Panc1 (cell line): ENCODE results near the gene ERF. TPM values are rescaled to one million over a fixed set of nuclear protein-coding genes. Genes with fewer than 3 reads are reported as not detected.

Experiments
- ATAC-seq: fragments of 200-7000 bp; cut with Tn5 transposase; 2 replicates; pipeline ENCODE4 v1.9.1; 2020; ENCODE audit warnings: mild to moderate bottlenecking, moderate library complexity
- BruUV-seq: library from RNA; stranded (reverse); fragments of 400-500 nt; replicated peaks from 2 replicates; lab custom pipeline; 2021; lab: Mats Ljungman, UMichigan
- CTCF ChIA-PET: fragments of 300-600 bp; sonication (Branson Sonifier 250); formaldehyde crosslinking; loops from one replicate; lab custom pipeline; 2022; ENCODE audit warnings: antibody characterized with exemption; lab: Charles Lee
- POLR2A ChIA-PET: fragments of 300-600 bp; sonication (Branson Sonifier 250); formaldehyde crosslinking; loops from one replicate; lab custom pipeline; 2022; ENCODE audit warnings: antibody characterized with exemption; lab: Charles Lee
- DNase-seq: peaks from one replicate; pipeline ENCODE4 v3.0.0-alpha.2; 2010; ENCODE audit warnings: low read depth, low spot score
- H3K27ac ChIP-seq: 2 replicates; pipeline ENCODE4 v1.5.1; 2011; ENCODE audit warnings: mild to moderate bottlenecking, low read length, inconsistent platforms
- H3K27me3 ChIP-seq: fragments of 200-500 bp; sonication (Bioruptor generic); 2 replicates; pipeline ENCODE4 v1.6.0; 2014; ENCODE audit warnings: low read length, inconsistent platforms; ENCODE audit not compliant: control insufficient read depth, insufficient read depth
- H3K36me3 ChIP-seq: fragments of 200-500 bp; sonication (Bioruptor generic); 2 replicates; pipeline ENCODE4 v1.5.1; 2014; ENCODE audit warnings: inconsistent platforms, mild to moderate bottlenecking, low read length, moderate library complexity; ENCODE audit not compliant: control insufficient read depth, insufficient read depth
- H3K4me1 ChIP-seq: 2 replicates; pipeline ENCODE4 v1.5.1; 2011; ENCODE audit warnings: inconsistent platforms, mild to moderate bottlenecking, low read length, moderate library complexity; ENCODE audit not compliant: control insufficient read depth, insufficient read depth
- H3K4me3 ChIP-seq, 2 experiments: 2 replicates each; pipeline ENCODE4 v1.5.1; 2011 to 2012; ENCODE audit warnings: low read depth in 2 of 2, low read length in 2 of 2, mild to moderate bottlenecking in 2 of 2, inconsistent platforms in 1 of 2, moderate library complexity in 1 of 2
- H3K9me3 ChIP-seq: fragments of 200-500 bp; sonication (Bioruptor generic); 2 replicates; pipeline ENCODE4 v1.5.1; 2014; ENCODE audit warnings: low read depth, mild to moderate bottlenecking, inconsistent platforms, low read length, moderate library complexity; ENCODE audit not compliant: control insufficient read depth, insufficient read depth
- POLR2AphosphoS5 ChIP-seq: IDR thresholded peaks from 2 replicates; pipeline ENCODE4 v1.6.1; 2012; ENCODE audit warnings: mild to moderate bottlenecking, low read depth, low read length, moderate library complexity
- SIN3A ChIP-seq: IDR thresholded peaks from 2 replicates; pipeline ENCODE4 v1.6.1; 2012; ENCODE audit warnings: low read depth, mild to moderate bottlenecking, low read length, moderate library complexity, borderline replicate concordance; ENCODE audit not compliant: insufficient read depth
- TCF7L2 ChIP-seq: IDR thresholded peaks from 2 replicates; pipeline ENCODE4 v1.6.1; 2011; ENCODE audit warnings: mild to moderate bottlenecking, low read depth, low read length, inconsistent platforms
- in situ Hi-C: cut with HindIII; loops from 2 replicates; pipeline ENCODE4 v1.10.0; 2016; ENCODE audit warnings: low sequenced_read_pairs, low pct_unique_long_range_greater_than_20kb
- intact Hi-C: fragments of 100-400 bp; cut with micrococcal nuclease; formaldehyde crosslinking; loops from one replicate; pipeline ENCODE4 v1.10.0; 2022; ENCODE audit not compliant: unreplicated experiment
- total RNA-seq: library from RNA; stranded (reverse); gene quantifications from one replicate; pipeline ENCODE4 v1.2.1, GENCODE V29; 2021; ENCODE audit not compliant: unreplicated experiment
- TF ChIP-seq, protein P1 (sequence below), 2 experiments: IDR thresholded peaks; 2 replicates each; pipeline ENCODE4 v1.6.1; 2011 to 2012; ENCODE audit warnings: low read depth in 2 of 2, control low read depth in 1 of 2, low read length in 1 of 2, mild to moderate bottlenecking in 1 of 2, moderate library complexity in 1 of 2; ENCODE audit not compliant: insufficient read depth in 1 of 2

The ERF gene
- total RNA-seq, 1 experiment from 2014 or later = 85.7 TPM

GRCh38 chr19:42207767-42208271, 47.1 kb downstream of the ERF start:
- Histone ChIP-seq H3K27ac (no peak overlapping the region), H3K27me3 (no peaks in the 10 kb centered on the region), H3K9me3 (no peaks in the 10 kb centered on the region), H3K4me1 (no peaks in the 10 kb centered on the region), H3K4me3 (no peak overlapping the region), H3K36me3 (no peaks in the 10 kb centered on the region; the same call in 1 of the 2 replicates)
- ChIA-PET POLR2A (interaction anchor here (0.7 kb wide), 2 partner anchors 23 to 165 kb away, joined by 3 read pairs; no protein-coding TSS in a partner anchor), CTCF (no interaction called here)
- no TSS peak for BruUV-seq
- intact Hi-C loops = no loop called here
- in situ Hi-C loops = no loop called here
- DNase-seq = no peak
- TF ChIP-seq POLR2AphosphoS5 = no peak
- no peak for TF ChIP-seq SIN3A
- TF ChIP-seq, protein P1, sequence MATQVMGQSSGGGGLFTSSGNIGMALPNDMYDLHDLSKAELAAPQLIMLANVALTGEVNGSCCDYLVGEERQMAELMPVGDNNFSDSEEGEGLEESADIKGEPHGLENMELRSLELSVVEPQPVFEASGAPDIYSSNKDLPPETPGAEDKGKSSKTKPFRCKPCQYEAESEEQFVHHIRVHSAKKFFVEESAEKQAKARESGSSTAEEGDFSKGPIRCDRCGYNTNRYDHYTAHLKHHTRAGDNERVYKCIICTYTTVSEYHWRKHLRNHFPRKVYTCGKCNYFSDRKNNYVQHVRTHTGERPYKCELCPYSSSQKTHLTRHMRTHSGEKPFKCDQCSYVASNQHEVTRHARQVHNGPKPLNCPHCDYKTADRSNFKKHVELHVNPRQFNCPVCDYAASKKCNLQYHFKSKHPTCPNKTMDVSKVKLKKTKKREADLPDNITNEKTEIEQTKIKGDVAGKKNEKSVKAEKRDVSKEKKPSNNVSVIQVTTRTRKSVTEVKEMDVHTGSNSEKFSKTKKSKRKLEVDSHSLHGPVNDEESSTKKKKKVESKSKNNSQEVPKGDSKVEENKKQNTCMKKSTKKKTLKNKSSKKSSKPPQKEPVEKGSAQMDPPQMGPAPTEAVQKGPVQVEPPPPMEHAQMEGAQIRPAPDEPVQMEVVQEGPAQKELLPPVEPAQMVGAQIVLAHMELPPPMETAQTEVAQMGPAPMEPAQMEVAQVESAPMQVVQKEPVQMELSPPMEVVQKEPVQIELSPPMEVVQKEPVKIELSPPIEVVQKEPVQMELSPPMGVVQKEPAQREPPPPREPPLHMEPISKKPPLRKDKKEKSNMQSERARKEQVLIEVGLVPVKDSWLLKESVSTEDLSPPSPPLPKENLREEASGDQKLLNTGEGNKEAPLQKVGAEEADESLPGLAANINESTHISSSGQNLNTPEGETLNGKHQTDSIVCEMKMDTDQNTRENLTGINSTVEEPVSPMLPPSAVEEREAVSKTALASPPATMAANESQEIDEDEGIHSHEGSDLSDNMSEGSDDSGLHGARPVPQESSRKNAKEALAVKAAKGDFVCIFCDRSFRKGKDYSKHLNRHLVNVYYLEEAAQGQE (IDR thresholded peaks at IDR 0.05; ENCODE audit: insufficient read depth in 1 of 2, low read depth in 2 of 2, low read length in 1 of 2) = no peak
- no peak for TF ChIP-seq TCF7L2
- peak; percentile 17; the same call in 1 of the 2 replicates for ATAC-seq

DNA sequence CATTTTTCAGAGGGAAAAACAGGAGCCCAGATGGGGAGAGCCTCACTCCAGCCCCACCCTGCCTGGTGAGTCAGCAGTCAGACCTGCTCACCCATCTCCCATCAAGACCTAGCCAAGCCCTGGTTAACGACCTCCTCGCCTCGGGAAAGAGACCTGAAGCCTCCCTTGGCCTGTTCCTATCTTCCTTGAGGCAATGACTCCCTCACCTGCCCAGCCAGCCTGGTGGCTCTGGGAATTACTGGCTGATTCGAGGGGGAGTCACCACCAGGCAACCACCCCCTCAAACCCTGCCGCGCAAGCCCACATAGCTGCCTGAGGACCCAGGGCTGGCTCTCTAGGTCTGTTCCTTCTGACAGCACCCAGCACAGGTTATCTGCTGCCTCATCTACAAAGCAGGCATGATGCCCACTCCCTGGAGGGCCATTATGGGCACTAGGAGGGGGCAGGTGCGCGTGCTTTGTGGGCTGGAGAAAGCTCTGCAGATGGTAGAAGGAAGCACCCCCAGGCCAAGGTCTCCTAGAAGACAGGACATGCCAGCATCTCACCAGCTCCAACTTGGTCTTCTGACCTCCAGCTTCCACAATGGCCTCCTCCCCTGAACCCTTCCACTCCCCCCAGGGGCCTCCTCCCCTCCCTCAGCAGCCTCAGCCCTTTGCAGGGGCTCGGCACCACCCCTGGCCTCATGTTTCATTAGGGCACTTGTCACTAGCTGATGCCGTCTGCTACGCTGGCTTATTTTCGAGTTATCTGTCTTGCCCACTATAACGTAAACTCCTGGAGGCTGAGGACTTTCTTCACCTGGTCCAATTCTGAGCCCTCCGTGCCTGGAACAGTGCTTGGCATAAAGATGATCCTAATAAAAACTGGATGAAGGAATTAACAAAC, 47.8 kb downstream of the ERF start:
- no peak; the same call in 1 of the 2 replicates for ATAC-seq
- DNase-seq = no peak
- ChIA-PET POLR2A (interaction anchor here (0.7 kb wide), 2 partner anchors 23 to 164 kb away, joined by 3 read pairs; no protein-coding TSS in a partner anchor), CTCF (no interaction called here)
- H3K36me3 ChIP-seq = no peaks in the 10 kb centered on the region; the same call in 1 of the 2 replicates
- intact Hi-C loops (no loop called here), in situ Hi-C loops (no loop called here)
- no peaks in the 10 kb centered on the region for H3K4me1 ChIP-seq
- no peaks in the 10 kb centered on the region for H3K9me3 ChIP-seq
- H3K27me3 ChIP-seq = no peaks in the 10 kb centered on the region
- H3K4me3 ChIP-seq = no peak overlapping the region
- TF ChIP-seq SIN3A = no peak
- no TSS peak for BruUV-seq
- H3K27ac ChIP-seq = no peak overlapping the region

DNA sequence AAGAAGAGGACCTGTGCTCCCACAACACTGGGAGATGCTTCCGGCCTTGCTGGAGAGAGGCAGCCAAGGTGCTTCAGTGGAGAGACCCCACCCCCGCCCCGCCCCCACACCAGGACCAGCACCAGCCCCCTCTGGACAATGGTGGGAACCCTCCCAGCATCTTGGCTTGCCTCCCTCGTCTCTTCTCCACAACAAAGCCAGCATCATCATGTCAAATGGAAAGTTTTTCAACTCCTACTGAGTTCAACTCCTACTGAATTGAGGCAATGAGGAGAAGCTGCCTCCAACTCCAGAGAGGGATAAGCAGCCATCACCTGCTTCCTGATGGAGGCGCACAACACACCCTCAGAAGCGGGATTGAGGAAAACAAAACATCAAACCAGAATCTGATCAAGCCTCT, 50.3 kb downstream of the ERF start:
- no peak overlapping the region for H3K27ac ChIP-seq
- ChIA-PET POLR2A (no interaction called here), CTCF (no interaction called here)
- in situ Hi-C loops = no loop called here
- no peaks in the 10 kb centered on the region; the same call in 1 of the 2 replicates for H3K36me3 ChIP-seq
- DNase-seq = no peak
- no peak overlapping the region for H3K4me3 ChIP-seq
- H3K27me3 ChIP-seq = no peaks in the 10 kb centered on the region
- no peaks in the 10 kb centered on the region for H3K4me1 ChIP-seq
- no TSS peak for BruUV-seq
- TF ChIP-seq POLR2AphosphoS5 (no peak), TCF7L2 (no peak), SIN3A (no peak)
- TF ChIP-seq, protein P1 (IDR thresholded peaks at IDR 0.05; ENCODE audit: insufficient read depth in 1 of 2, low read depth in 2 of 2, low read length in 1 of 2) = no peak
- H3K9me3 ChIP-seq = no peaks in the 10 kb centered on the region
- intact Hi-C loops = no loop called here
- ATAC-seq = no peak
